Erythroblast (primary cell): ENCODE results near the gene CD320.
A peak's percentile ranks its signal among the peaks of the same experiment; 100 is the strongest.

ENCODE experiments used
- DNase-seq, 2 experiments: peaks; one replicate each; lab custom pipeline; 2025; lab: John Stamatoyannopoulos, UW
- GATA1 ChIP-seq: IDR thresholded peaks from 2 replicates; pipeline ENCODE4 v1.6.1; 2011; ENCODE audit warnings: low read depth, mild to moderate bottlenecking, control low read depth, low read length, moderate library complexity
- POLR2A ChIP-seq: IDR thresholded peaks from 2 replicates; pipeline ENCODE4 v1.6.1; 2011; ENCODE audit warnings: mild to moderate bottlenecking, low read length

CD320 gene

DNA sequence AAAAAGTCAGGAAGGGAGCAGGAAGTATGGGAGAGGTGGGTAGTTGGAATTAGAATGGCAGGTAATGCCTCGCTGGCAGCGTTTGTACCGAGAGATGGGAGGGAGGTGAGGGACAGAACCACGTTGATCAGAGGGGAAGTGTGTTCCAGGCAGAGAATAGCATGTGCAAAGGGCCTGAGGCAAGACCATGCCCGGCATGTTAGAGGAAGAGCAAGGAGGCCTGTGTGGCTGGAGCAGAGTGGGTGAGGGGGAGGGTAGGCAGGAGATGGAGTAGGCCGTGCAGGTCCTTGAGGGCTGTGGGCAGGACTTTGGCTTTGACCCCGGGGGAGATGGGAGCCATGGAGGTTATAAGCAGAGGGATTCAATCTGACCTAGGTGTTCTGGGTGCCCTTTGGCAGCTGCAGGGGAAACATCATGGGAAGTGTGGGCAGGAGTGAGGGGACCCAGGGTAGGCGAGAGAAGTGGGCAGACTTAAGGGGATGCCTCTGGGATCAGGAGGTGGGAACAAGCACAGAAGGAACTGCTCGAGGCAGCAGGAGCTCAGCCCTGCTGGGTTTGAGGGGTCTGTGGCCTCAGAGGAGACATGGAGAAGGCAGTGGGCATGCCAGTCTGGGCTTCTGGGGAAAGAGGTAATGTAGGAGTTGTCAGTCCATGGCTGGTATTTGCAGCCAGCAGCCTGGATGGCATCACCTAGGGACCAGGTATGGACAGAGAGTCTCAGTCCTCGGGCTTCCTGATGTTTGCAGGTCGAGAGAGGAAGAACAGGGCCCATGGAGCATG, 48.8 kb downstream of the CD320 start:
- TF ChIP-seq GATA1: no peak
- TF ChIP-seq POLR2A: no peak
- DNase-seq: no peak

- peak; percentile 24 to 36 for DNase-seq
- TF ChIP-seq GATA1 (no peak), POLR2A (no peak)
These were observed 51.1 kb downstream of the CD320 start for GRCh38 chr19:8257052-8257443.

DNA sequence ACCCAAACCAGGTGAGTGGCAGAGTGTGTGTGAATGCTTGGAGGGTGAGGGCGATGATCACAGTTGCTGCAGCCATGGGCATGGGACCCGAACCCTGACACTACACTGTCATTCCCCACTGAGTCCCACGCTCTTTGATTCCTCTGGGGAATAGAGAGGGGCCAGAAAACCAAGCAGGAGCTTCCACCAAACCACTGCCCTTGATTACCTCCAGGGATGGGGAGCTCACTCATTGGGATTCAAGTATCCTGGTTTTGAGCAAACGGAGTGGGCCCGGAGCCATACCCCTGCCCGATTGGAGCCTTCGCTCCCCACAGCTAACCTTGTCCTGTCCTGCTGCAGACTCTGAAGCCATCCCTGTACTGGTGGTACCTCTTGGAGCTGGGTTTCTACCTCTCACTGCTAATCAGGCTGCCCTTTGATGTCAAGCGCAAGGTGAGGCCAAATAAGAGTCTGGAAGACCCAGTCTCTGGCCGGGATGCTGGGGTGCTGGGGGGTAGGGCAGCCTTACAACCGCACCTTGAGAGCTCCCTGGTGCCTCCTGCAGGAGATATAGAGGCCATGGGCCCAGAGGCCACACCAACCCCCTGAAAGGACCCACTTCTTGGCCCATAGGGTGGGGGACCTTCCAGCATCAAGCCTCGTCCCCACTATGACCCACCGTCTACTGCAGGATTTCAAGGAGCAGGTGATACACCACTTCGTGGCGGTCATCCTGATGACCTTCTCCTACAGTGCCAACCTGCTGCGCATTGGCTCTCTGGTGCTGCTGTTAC, 51.7 kb downstream of the CD320 start:
- TF ChIP-seq GATA1 (no peak), POLR2A (no peak)
- DNase-seq: no peak

GRCh38 chr19:8255426-8256125, 52.6 kb downstream of the CD320 start:
- no peak for TF ChIP-seq GATA1
- no peak for TF ChIP-seq POLR2A
- DNase-seq: no peak

GRCh38 chr19:8254286-8255001, 53.7 kb downstream of the CD320 start:
- TF ChIP-seq POLR2A: no peak
- TF ChIP-seq GATA1: no peak
- no peak for DNase-seq

GRCh38 chr19:8253678-8254077, 54.5 kb downstream of the CD320 start:
- no peak for DNase-seq
- TF ChIP-seq POLR2A: no peak
- TF ChIP-seq GATA1: no peak

DNA sequence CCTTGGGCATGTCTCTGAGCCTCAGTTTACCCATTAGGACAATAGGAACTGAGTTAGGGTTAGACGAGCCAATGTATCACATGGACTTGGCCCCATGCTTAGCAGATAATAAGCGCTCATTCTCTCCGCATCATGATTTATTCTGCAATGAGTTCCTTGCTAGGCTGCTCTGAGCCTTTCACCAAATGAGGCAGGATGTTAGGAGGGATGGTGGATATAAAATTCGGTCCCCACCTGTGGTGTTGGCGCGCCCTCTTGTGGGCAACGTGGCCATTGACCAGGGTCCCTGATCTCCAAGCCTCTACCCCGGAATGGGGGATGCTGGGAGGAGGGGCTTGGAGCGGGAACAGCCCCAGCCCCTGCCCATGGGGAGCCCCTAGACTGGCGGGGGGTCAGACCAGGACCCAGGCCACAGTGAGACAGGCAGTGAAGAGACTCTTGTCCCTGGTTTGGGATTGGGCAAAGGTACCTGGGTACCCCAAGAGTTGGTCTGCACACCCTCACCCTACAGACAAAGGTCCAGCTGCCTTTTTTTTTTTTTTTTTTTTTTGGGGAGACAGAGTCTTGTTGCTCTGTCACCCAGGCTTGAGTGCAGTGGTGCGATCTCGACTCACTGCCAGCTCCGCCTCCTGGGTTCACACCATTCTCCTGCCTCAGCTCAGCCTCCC, 55.1 kb downstream of the CD320 start:
- TF ChIP-seq POLR2A (no peak), GATA1 (no peak)
- peak; percentile 76 to 89 for DNase-seq
